NCI-H2196 treated with DMSO at 0.1 percent for 48 hours (cell line): Measurements from ENCODE around the gene OR4A15.

Experiments used
- DNase-seq: peaks from one replicate; lab custom pipeline; 2025; ENCODE audit not compliant: unreplicated experiment; lab: John Stamatoyannopoulos, UW

OR4A15 gene

DNA sequence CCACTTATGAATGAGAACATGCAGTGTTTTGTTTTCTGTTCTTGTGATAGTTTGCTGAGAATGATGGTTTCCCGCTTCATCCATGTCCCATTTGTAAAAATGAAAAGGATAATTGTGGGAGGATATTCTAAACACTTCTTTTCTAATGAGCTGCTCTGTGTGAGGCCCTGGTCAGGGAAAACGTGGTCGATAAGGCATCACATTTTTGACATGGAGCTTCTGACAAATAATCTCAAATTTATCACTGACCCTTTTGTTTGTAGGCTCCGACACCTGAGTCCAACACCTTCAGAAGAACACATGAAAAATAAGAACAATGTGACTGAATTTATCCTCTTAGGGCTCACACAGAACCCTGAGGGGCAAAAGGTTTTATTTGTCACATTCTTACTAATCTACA is at the start of gene OR4A15:
TSS of gene OR4A15 (plus strand) at position 301 of the 400 bp plus-strand sequence. CDS start at position 301, 0 bp downstream.
- DNase-seq, result no peak

DNA sequence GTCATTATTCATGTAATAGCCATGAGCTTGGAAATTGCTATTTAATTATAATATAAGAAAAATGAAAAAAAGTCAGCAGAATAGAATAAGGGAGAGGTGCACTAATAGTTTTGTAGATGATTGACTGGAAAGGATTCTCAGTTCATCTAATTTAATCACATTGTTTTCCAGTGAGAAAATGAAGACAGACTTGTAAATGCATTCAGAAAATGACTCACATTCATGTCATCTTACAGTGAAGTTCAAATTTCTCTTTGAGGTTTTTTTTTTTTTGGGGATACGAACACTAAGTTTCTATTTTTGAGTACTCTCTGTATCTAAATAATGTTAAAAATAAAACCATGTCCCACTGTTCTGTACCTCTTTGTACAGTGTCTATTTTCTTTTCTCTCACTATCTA is 43.3 kb upstream of the OR4A15 start:
- no peak for DNase-seq

DNA sequence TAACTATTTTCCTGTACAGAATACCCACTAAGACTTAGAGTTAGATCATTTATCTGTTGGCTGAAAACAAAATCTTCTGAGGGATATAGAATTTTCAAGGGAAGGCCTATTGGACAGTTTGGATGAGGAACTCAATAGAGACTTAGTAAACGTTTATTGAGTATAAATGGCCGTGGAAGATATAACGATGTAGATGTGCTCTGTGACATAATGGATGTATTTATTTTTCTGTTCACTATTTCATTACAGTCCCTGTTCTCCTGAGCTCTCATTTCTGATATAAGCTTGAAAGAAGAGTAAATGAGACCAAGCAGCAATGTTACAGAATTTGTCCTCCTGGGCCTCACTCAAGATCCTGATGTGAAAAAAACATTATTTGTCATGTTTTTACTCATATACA is 24.9 kb upstream of the OR4A15 start, which contains the start of gene OR4A16:
TSS of gene OR4A16 (plus strand) at position 301 of the 400 bp plus-strand sequence. CDS start at position 301, 0 bp downstream.
- DNase-seq, result no peak

DNA sequence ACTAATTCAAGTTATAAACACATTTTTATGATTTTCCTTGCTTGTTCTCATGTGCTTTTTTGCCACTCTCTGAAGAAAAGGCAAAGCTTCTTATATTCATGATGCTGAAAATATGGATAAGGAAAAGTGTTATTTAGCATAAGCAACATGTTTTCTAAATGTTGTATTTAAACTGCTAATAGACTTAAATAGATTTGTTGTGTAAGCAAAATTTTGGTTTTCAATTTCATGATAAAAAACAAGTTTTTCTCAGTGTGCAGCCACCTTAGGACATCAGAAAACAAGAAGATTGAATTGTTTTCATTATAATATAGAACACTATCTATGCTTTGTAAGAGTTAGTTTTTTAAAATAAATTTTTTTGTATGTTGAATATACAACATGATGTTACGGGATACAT is 22.5 kb upstream of the OR4A15 start:
- no peak for DNase-seq

DNA sequence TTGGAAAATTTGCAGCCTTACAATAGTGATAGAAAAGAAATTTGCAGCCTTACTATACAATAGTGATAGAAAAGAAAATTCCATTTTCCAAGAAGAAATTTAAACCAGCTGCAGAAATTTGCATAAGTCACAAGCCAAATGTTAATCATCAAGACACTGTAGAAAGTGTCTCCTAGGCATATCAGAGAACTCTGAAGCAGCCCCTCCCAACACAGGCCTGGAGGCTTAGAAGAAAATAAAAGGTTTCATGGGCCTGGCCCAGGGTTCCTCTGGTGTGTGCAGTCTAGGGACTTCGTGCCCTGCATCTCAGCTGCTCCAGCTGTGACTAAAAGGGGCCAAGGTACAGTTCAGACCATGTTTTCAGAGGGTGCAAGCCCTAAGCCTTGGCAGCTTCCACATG is 18.7 kb upstream of the OR4A15 start:
- DNase-seq, result no peak

DNA sequence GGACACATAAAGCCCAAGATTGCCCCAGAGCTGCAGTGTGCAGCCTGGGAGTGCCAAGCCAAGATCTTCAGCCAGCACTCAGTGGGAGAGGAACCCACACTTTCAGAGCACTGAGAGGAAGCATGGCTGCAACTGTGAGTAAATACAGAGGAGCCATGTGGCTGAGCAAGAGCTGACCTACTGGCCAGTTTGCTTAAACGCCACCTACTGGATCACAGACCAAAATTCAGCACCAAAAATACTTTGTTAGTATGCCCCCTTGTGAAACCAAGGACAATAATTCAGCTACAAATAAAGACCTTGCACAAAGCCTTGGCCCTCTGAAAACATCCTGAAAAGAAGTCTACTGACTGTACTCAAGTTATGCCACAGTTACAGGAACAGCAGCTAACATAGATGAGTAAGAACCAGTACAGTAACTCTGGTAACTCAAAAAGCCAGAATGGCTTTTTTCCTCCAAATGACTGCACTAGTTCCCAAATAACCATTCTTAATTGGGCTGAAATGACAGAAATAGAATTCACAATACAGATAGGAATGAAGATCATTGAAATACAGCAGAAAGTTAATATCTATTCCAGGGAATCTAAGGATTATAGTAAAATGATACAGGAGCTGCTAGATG is 10.1 kb upstream of the OR4A15 start:
- DNase-seq, result no peak

DNA sequence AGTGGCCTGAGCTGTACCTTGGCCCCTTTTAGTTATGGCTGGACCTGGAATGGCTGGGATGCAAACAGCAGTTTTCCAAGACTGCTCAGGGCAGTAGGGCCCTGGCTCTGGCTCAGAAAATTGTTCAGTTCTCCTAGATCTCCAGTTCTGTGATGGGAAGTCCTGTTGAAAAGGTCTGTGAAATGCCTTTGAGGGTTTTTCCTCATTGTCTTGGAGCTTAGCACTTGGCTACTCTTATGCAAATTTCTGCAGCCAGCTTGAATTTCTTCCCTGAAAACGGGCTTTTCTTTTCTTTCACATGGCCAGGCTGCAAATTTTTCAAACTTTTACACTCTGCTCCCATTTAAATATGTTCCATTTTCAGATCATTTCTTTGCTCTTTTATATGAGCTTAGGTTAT is 33.2 kb downstream of the OR4A15 start:
- no peak for DNase-seq
